ENCODE results near the gene MIER3.

Gene MIER3

DNA sequence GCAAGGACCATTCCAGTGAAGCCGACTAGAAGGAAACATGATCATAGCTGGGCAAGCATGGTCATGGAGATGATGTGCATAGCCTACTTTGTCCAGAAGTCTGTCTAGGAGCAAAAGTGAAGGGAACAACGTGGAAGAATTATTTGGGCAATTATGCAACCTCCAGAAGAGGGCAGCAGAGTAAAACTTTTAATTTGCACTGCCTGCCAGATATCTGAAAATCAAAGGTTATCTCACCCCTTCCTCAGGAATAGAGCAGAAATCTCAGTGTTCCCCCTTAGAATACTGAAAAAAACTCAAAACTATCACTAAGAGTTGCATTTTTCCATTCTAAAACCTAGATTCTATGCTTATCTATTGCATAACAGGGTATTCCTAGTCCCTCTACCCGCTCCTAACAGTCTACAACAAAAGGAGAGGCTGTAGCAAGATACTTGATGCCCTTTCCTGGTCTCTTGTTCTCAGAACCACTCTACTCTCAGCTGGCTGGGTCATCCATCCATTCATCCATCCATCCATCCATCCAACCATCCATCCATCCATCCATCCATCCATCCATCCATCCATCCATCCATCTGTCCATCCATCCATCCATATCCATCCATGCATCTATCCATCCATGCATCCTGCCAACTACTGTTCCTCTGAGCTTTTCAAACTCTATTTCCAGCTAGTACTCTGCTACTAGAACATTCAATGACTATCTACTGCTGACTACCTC lies 50.9 kb downstream of the MIER3 start:
- TF ChIP-seq, protein P1, sequence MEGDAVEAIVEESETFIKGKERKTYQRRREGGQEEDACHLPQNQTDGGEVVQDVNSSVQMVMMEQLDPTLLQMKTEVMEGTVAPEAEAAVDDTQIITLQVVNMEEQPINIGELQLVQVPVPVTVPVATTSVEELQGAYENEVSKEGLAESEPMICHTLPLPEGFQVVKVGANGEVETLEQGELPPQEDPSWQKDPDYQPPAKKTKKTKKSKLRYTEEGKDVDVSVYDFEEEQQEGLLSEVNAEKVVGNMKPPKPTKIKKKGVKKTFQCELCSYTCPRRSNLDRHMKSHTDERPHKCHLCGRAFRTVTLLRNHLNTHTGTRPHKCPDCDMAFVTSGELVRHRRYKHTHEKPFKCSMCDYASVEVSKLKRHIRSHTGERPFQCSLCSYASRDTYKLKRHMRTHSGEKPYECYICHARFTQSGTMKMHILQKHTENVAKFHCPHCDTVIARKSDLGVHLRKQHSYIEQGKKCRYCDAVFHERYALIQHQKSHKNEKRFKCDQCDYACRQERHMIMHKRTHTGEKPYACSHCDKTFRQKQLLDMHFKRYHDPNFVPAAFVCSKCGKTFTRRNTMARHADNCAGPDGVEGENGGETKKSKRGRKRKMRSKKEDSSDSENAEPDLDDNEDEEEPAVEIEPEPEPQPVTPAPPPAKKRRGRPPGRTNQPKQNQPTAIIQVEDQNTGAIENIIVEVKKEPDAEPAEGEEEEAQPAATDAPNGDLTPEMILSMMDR (IDR thresholded peaks at IDR 0.05; ENCODE audit: low read depth, low read length, missing control alignments) = peak; percentile 55
- DNase-seq (ENCODE audit: extremely low read depth, low read depth) = peak; percentile 26
- no peak overlapping the region for H3K4me3 ChIP-seq (replicated peaks; ENCODE audit: low read depth, low read length)

- TF ChIP-seq, protein P1 (IDR thresholded peaks at IDR 0.05; ENCODE audit: low read depth, low read length, missing control alignments) = no peak
- DNase-seq (ENCODE audit: extremely low read depth, low read depth) = no peak
- H3K4me3 ChIP-seq (replicated peaks; ENCODE audit: low read depth, low read length) = no peak overlapping the region
These were observed 51.5 kb downstream of the MIER3 start for GRCh38 chr5:56900395-56900794.

DNA sequence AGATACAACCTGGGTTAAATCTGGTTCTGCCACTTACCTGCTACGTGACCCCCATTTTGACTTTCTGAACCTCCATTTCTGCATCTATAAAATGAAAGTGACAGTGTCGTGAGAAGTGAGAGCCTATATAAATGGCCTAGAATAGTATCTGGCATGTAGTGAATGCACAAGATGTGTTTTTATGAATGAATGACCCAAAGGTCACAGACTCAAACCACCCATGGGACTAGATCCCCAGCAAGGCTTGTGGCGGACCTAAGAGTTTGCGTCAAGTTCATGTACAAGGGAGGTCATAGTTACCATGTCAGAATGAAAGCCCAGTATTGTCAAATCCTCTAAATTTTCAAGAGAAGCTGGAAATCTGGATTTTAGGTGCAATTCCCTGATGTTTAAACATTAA lies 53.7 kb downstream of the MIER3 start:
- H3K4me3 ChIP-seq (replicated peaks; ENCODE audit: low read depth, low read length) = no peak overlapping the region
- no peak for DNase-seq (ENCODE audit: extremely low read depth, low read depth)
- TF ChIP-seq, protein P1 (IDR thresholded peaks at IDR 0.05; ENCODE audit: low read depth, low read length, missing control alignments) = no peak

- no peak overlapping the region for H3K4me3 ChIP-seq (replicated peaks; ENCODE audit: low read depth, low read length)
- DNase-seq (ENCODE audit: extremely low read depth, low read depth) = no peak
- TF ChIP-seq, protein P1 (IDR thresholded peaks at IDR 0.05; ENCODE audit: low read depth, low read length, missing control alignments) = no peak
These were observed 55.2 kb downstream of the MIER3 start for GRCh38 chr5:56896763-56897162.

GRCh38 chr5:56893251-56893951 lies 58.5 kb downstream of the MIER3 start:
- no peak overlapping the region for H3K4me3 ChIP-seq (replicated peaks; ENCODE audit: low read depth, low read length)
- TF ChIP-seq, protein P1 (IDR thresholded peaks at IDR 0.05; ENCODE audit: low read depth, low read length, missing control alignments) = no peak
- DNase-seq (ENCODE audit: extremely low read depth, low read depth) = no peak

GRCh38 chr5:56881571-56881970 lies 70.4 kb downstream of the MIER3 start:
- no peak overlapping the region for H3K4me3 ChIP-seq (replicated peaks; ENCODE audit: low read depth, low read length)
- no peak for DNase-seq (ENCODE audit: extremely low read depth, low read depth)
- TF ChIP-seq, protein P1 (IDR thresholded peaks at IDR 0.05; ENCODE audit: low read depth, low read length, missing control alignments) = no peak

Data from HFF-Myc (cell line).